OCI-LY1 (cell line): ENCODE results near the gene CEACAM16.

Source experiments
- H2AFZ ChIP-seq: fragments of 200-600 bp; sonication (generic), shearing (Covaris generic); 2 replicates; pipeline ENCODE4 v1.6.0; 2014; ENCODE audit warnings: antibody characterized with exemption, mild to moderate bottlenecking, low read length
- H3F3A ChIP-seq: fragments of 200-600 bp; sonication (generic), shearing (Covaris generic); 2 replicates; pipeline ENCODE4 v1.6.0; 2014; ENCODE audit warnings: mild to moderate bottlenecking, antibody characterized with exemption, low read length, moderate library complexity; ENCODE audit not compliant: insufficient read depth
- H3K27ac ChIP-seq: fragments of 200-600 bp; sonication (generic); 2 replicates; pipeline ENCODE4 v1.5.1; 2014; ENCODE audit warnings: low read length, mixed run types, mild to moderate bottlenecking, low read depth; ENCODE audit not compliant: poor library complexity, severe bottlenecking
- H3K27me3 ChIP-seq: fragments of 200-600 bp; sonication (generic); 2 replicates; pipeline ENCODE4 v1.6.0; 2014; ENCODE audit warnings: antibody characterized with exemption, mild to moderate bottlenecking, low read length, moderate library complexity; ENCODE audit not compliant: insufficient read depth
- H3K36me3 ChIP-seq: fragments of 200-600 bp; sonication (generic); 2 replicates; pipeline ENCODE4 v1.6.1; 2014; ENCODE audit warnings: mild to moderate bottlenecking, antibody characterized with exemption, low read length, moderate library complexity, mixed read lengths; ENCODE audit not compliant: insufficient read depth
- H3K4me1 ChIP-seq: fragments of 200-600 bp; sonication (generic); 2 replicates; pipeline ENCODE4 v1.5.1; 2014; ENCODE audit warnings: mild to moderate bottlenecking, low read length, moderate library complexity; ENCODE audit not compliant: insufficient read depth, severe bottlenecking
- H3K4me2 ChIP-seq: fragments of 200-600 bp; sonication (generic), shearing (Covaris generic); 2 replicates; pipeline ENCODE4 v1.6.1; 2014; ENCODE audit warnings: low read length
- H3K4me3 ChIP-seq: fragments of 200-600 bp; sonication (generic); 2 replicates; pipeline ENCODE4 v1.5.1; 2014; ENCODE audit warnings: low read length, low read depth, mild to moderate bottlenecking, mixed read lengths; ENCODE audit not compliant: poor library complexity, severe bottlenecking
- H3K79me2 ChIP-seq: fragments of 200-600 bp; shearing (Covaris generic); 2 replicates; pipeline ENCODE4 v1.6.1; 2016; ENCODE audit warnings: mixed run types, low read length, mixed read lengths; ENCODE audit not compliant: insufficient read depth
- H3K9ac ChIP-seq: fragments of 200-600 bp; sonication (generic), shearing (Covaris generic); 2 replicates; pipeline ENCODE4 v1.6.1; 2014; ENCODE audit warnings: mild to moderate bottlenecking, low read length, mixed read lengths
- H3K9me2 ChIP-seq: fragments of 200-600 bp; sonication (generic), shearing (Covaris generic); 2 replicates; pipeline ENCODE4 v1.6.1; 2014; ENCODE audit warnings: low read depth, mild to moderate bottlenecking, low read length, mixed read lengths
- H3K9me3 ChIP-seq: fragments of 200-600 bp; shearing (Covaris generic); 2 replicates; pipeline ENCODE4 v1.6.1; 2014; ENCODE audit warnings: low read length, mixed read lengths
- H4K20me1 ChIP-seq: fragments of 200-600 bp; sonication (generic), shearing (Covaris generic); 2 replicates; pipeline ENCODE4 v1.6.0; 2016; ENCODE audit warnings: mild to moderate bottlenecking, low read length; ENCODE audit not compliant: insufficient read depth
- EZH2 ChIP-seq: fragments of 200-600 bp; sonication (generic), shearing (Covaris generic); IDR thresholded peaks from 2 replicates; pipeline ENCODE4 v1.8.0; 2017; ENCODE audit warnings: borderline replicate concordance, mixed run types, mild to moderate bottlenecking, antibody characterized with exemption, low read length, moderate library complexity, mixed read lengths
- TF ChIP-seq, protein P1 (sequence below): fragments of 200-600 bp; sonication (generic), shearing (Covaris generic); IDR thresholded peaks from 2 replicates; pipeline ENCODE4 v1.5.1; 2017; ENCODE audit warnings: mild to moderate bottlenecking, antibody characterized with exemption, low read length, moderate library complexity, mixed read lengths

Gene CEACAM16

DNA sequence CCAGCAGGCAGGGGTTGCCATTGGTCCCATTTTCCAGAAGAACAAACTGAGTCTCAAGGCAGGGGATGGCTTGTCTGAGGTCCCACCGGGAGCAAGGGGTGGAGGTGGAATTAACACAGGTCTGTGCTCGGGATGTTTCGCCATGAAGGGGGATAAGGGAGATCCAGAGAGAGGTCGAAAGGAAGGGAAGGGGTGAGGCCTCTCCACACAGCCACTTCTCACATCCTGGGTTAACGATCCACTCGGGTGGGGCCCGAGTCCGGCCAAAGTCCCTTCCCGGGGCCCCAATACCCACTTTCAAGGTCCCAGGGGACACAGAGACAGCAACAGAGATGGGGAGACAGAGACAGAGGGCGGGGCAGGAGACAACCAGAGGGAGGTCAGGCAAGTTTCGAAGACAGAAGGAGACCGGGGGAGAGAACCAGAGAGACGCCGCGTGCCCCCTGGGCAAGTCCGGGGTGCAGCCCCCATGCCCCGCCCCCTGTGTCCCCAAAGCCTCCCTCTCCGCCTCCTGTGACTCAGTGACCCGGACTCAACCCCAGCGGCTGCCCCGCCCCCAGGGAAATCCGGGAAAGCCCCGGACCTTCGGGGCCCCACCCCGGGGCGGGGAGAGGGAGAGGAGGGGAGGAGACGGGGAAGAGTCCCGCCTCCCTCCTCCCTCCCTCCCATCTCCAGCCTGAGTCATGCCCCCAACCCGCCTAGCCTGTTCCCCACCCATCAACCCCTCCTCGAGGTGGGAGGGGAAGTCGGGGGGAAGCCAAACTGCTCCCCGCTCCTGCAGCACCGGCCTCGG, 48.2 kb downstream of the CEACAM16 start:
- peak overlapping the region; percentile 86 for H3K27ac ChIP-seq

DNA sequence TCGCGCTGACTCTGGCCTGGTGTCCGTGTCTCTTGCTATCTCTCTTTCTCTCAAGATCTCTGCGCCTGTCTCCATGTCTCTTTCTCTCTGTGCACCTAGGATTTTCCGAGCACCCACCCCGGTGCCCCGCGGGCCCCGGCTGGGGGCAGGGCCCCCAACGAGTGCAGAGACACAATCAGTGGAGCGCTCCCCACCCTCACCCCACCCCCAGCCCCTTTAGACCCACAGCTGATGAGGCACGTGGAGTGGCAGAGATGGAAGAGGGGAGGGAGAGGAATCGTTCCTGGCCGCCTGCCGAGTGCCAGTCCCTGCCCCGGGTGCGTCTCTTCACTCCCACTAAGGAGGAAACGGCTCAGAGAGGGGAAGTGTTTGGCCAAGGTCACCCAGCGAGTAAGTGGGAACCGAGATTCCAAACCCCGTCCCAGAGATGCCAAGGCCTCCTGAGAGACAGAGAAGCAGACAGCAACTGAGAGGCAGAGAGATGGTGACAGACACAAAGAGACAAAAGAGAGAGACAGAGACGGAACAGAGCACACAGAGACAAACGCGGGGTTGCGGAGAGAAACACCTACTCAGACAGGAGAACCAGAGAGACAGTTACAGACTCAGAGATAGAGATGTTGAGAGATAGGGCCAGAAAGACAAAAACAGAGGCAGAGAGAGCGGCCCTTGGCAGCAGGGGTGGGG, 48.9 kb downstream of the CEACAM16 start:
- Histone ChIP-seq H3F3A (peaks cover 11% of the 10 kb centered on the region), H3K9me2 (no peaks in the 10 kb centered on the region), H4K20me1 (no peaks in the 10 kb centered on the region), H3K36me3 (peaks cover 6% of the 10 kb centered on the region; the same call in 1 of the 2 replicates), H3K9me3 (no peaks in the 10 kb centered on the region), H3K27ac (peak overlapping the region; percentile 86), H3K4me2 (peak overlapping the region; percentile 80), H3K9ac (peak overlapping the region; percentile 65), H3K4me3 (peak overlapping the region; percentile 84), H3K27me3 (no peaks in the 10 kb centered on the region; the same call in 1 of the 2 replicates), H2AFZ (no peak overlapping the region), H3K4me1 (peaks cover 53% of the 10 kb centered on the region), H3K79me2 (no peaks in the 10 kb centered on the region)
- no peak for TF ChIP-seq EZH2
- TF ChIP-seq, protein P1, sequence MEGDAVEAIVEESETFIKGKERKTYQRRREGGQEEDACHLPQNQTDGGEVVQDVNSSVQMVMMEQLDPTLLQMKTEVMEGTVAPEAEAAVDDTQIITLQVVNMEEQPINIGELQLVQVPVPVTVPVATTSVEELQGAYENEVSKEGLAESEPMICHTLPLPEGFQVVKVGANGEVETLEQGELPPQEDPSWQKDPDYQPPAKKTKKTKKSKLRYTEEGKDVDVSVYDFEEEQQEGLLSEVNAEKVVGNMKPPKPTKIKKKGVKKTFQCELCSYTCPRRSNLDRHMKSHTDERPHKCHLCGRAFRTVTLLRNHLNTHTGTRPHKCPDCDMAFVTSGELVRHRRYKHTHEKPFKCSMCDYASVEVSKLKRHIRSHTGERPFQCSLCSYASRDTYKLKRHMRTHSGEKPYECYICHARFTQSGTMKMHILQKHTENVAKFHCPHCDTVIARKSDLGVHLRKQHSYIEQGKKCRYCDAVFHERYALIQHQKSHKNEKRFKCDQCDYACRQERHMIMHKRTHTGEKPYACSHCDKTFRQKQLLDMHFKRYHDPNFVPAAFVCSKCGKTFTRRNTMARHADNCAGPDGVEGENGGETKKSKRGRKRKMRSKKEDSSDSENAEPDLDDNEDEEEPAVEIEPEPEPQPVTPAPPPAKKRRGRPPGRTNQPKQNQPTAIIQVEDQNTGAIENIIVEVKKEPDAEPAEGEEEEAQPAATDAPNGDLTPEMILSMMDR = no peak

More for the DNA sequence above, 48.2 kb downstream of the CEACAM16 start:
- H3K36me3 ChIP-seq = peaks cover 6% of the 10 kb centered on the region; the same call in 1 of the 2 replicates
- TF ChIP-seq, protein P1 = no peak
- TF ChIP-seq EZH2 = no peak
- peaks cover 6% of the 10 kb centered on the region for H3F3A ChIP-seq
- no peaks in the 10 kb centered on the region for H3K79me2 ChIP-seq
- H3K9me2 ChIP-seq = no peaks in the 10 kb centered on the region
- H3K9me3 ChIP-seq = no peaks in the 10 kb centered on the region
- H4K20me1 ChIP-seq = no peaks in the 10 kb centered on the region
- no peak overlapping the region for H2AFZ ChIP-seq
- H3K4me3 ChIP-seq = peak overlapping the region; percentile 84
- H3K27me3 ChIP-seq = no peaks in the 10 kb centered on the region; the same call in 1 of the 2 replicates
- peak overlapping the region; percentile 80 for H3K4me2 ChIP-seq
- peak overlapping the region; percentile 65 for H3K9ac ChIP-seq
- H3K4me1 ChIP-seq = peaks cover 46% of the 10 kb centered on the region

DNA sequence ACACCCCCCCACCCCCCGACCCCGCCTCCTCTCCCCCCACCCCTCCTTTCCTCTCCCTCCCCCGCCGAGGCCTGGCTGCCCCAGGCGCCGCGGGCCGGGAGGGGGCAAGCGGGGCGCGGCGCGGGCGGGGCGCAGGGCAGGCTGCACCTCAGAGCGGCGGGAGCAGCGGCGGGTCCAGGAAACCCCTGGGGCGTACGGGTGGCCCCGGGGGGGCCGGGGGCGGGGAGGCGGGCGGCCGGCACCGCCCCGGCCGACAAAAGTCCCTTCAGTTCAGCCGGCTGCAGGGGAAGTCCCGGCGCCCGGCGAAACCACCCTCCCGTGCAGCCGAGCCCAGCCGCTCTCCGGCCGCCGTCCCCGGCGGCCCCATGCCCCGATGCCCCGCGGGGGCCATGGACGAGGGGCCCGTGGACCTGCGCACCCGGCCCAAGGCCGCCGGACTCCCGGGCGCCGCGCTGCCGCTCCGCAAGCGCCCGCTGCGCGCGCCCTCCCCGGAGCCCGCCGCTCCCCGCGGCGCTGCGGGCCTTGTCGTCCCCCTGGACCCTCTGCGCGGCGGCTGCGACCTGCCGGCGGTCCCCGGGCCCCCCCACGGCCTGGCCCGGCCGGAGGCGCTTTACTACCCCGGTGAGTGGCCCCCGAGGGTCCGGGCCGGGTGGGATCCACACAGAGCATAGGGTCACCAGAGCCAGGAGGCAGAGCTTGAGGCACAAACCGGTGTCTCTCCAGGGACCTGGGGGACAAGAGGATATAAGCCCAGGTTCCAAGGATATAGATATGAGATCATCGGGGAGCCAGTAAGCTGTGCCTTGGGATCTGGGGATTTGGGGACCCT, 49.7 kb downstream of the CEACAM16 start, which contains the start of gene BCL3:
Gene BCL3, plus strand, starts transcription at position 283 of the 829 bp plus-strand sequence. Its CDS starts 83 bp downstream, at position 366.
- no peak for TF ChIP-seq EZH2
- TF ChIP-seq, protein P1 = no peak
- Histone ChIP-seq H3K27me3 (no peaks in the 10 kb centered on the region; the same call in 1 of the 2 replicates), H4K20me1 (no peaks in the 10 kb centered on the region), H2AFZ (no peak within 1 kb of the TSS), H3K36me3 (peaks cover 6% of the 10 kb centered on the region; the same call in 1 of the 2 replicates), H3K9me3 (no peaks in the 10 kb centered on the region), H3K9me2 (no peaks in the 10 kb centered on the region), H3K79me2 (no peaks in the 10 kb centered on the region), H3K4me2 (peak within 1 kb of the TSS; percentile 94), H3K27ac (peak within 1 kb of the TSS; percentile 95), H3K4me1 (peaks cover 57% of the 10 kb centered on the region), H3K9ac (peak within 1 kb of the TSS; percentile 80), H3F3A (peaks cover 12% of the 10 kb centered on the region), H3K4me3 (peak within 1 kb of the TSS; percentile 84)
